Motor neuron (in vitro differentiated cells): ENCODE measurements around the gene RASL10A. TPM values are rescaled to one million over a fixed set of nuclear protein-coding genes. Genes with fewer than 3 reads are reported as not detected.

Experiments
- ATAC-seq, 8 experiments: fragments of 200-7000 bp; cut with Tn5 transposase; replicated peaks in 6 of 8; 2 replicates each; pipeline ENCODE4 v1.8.0; 2021; ENCODE audit warnings: mild to moderate bottlenecking in 8 of 8, moderate library complexity in 8 of 8
- H3K27ac ChIP-seq, 2 donors: fragments of 250-450 bp; sonication (Bioruptor Pico); 2 replicates each; pipeline ENCODE4 v1.9.0; 2021; ENCODE audit warnings: antibody characterized with exemption in 2 of 2, mild to moderate bottlenecking in 2 of 2, moderate library complexity in 1 of 2
- H3K4me1 ChIP-seq, 2 donors: fragments of 250-450 bp; sonication (Bioruptor Pico); replicated peaks in 1 of 2; 2 replicates each; pipeline ENCODE4 v1.6.1; 2021; ENCODE audit warnings: antibody characterized with exemption in 2 of 2, mild to moderate bottlenecking in 2 of 2, moderate library complexity in 1 of 2
- H3K4me3 ChIP-seq, 5 donors: fragments of 250-450 bp; sonication (Bioruptor Pico); 2 replicates each; pipeline ENCODE4 v1.9.0; 2021; ENCODE audit warnings: antibody characterized with exemption in 5 of 5, mild to moderate bottlenecking in 5 of 5, moderate library complexity in 4 of 5
- WGBS, 10 experiments: fragments of 450-650 bp; shearing (Covaris generic); methylation state at CpG; one replicate each; pipeline ENCODE4 v1.0.0; 2022; 5-methylcytosine and 5-hydroxymethylcytosine counted together
- in situ Hi-C, 9 experiments: fragments of 400-800 bp; cut with MboI; loops; one replicate each; pipeline ENCODE4 v1.15.0; 2021; ENCODE audit warnings: low sequenced_read_pairs in 9 of 9, low pct_unique_long_range_greater_than_20kb in 2 of 9; ENCODE audit not compliant: unreplicated experiment in 9 of 9
- total RNA-seq, 8 experiments: library from RNA; unstranded; fragments of 300-600 nt; gene quantifications; 2 replicates each; pipeline versions ENCODE4 v1.2.3 to v1.2.4, GENCODE V29; 2022

RASL10A gene
- total RNA-seq, 8 experiments from 2014 or later = 0.05 to 4.7 (median 0.34) TPM; not detected in 2

- in situ Hi-C loops = no loop called here
- 0 to 81% (median 68%) methylated on average over 1 to 10 of the region's 13 CpGs; no CpG with 5 or more reads in 6 of the 10 experiments for WGBS, 10 experiments
- no peak overlapping the region for H3K27ac ChIP-seq
These were observed 12.6 kb downstream of the RASL10A start for GRCh38 chr22:29302681-29303465.

GRCh38 chr22:29302402-29302680 lies 13.2 kb downstream of the RASL10A start:
- 60 to 100% (median 80%) methylated on average over 1 to 2 of the region's 2 CpGs; no CpG with 5 or more reads in 7 of the 10 experiments for WGBS, 10 experiments
- no peak overlapping the region for H3K27ac ChIP-seq
- H3K4me3 ChIP-seq = no peak overlapping the region
- in situ Hi-C loops = no loop called here
- no peak for ATAC-seq
- no peaks in the 10 kb centered on the region for H3K4me1 ChIP-seq

More at GRCh38 chr22:29302681-29303465, 12.6 kb downstream of the RASL10A start:
- Histone ChIP-seq H3K4me3 (no peak overlapping the region), H3K4me1 (no peaks in the 10 kb centered on the region)
- ATAC-seq = peak in 1 of 8 experiments; percentile 4

- in situ Hi-C loops = no loop called here
- Histone ChIP-seq H3K27ac (no peak overlapping the region), H3K4me1 (no peaks in the 10 kb centered on the region), H3K4me3 (no peak overlapping the region)
- WGBS, 10 experiments = 40 to 100% (median 89%) methylated on average over 1 to 11 of the region's 17 CpGs; no CpG with 5 or more reads in 3 of the 10 experiments
- peak in 1 of 8 experiments; percentile 1 for ATAC-seq
These were observed 13.6 kb downstream of the RASL10A start for GRCh38 chr22:29301716-29302401.

GRCh38 chr22:29300807-29301601 lies 14.5 kb downstream of the RASL10A start:
- peak in 2 of 8 experiments; percentile 3 to 11 for ATAC-seq
- H3K27ac ChIP-seq = no peak overlapping the region
- no peak overlapping the region for H3K4me3 ChIP-seq
- in situ Hi-C loops = no loop called here
- WGBS, 10 experiments = 60 to 100% (median 87%) methylated on average over 1 to 4 of the region's 10 CpGs; no CpG with 5 or more reads in 3 of the 10 experiments
- no peaks in the 10 kb centered on the region for H3K4me1 ChIP-seq

GRCh38 chr22:29300467-29300806 lies 15.1 kb downstream of the RASL10A start:
- WGBS, 10 experiments = 13 to 90% (median 81%) methylated on average over 1 to 3 of the region's 4 CpGs; no CpG with 5 or more reads in 4 of the 10 experiments
- H3K4me1 ChIP-seq = no peaks in the 10 kb centered on the region
- H3K27ac ChIP-seq = no peak overlapping the region
- no peak for ATAC-seq
- in situ Hi-C loops = no loop called here
- H3K4me3 ChIP-seq = no peak overlapping the region

GRCh38 chr22:29299136-29299900 lies 16.2 kb downstream of the RASL10A start:
- Histone ChIP-seq H3K4me3 (no peak overlapping the region), H3K4me1 (no peaks in the 10 kb centered on the region), H3K27ac (no peak overlapping the region)
- 80 to 100% (median 95%) methylated on average over 1 to 17 of the region's 19 CpGs; no CpG with 5 or more reads in 4 of the 10 experiments for WGBS, 10 experiments
- no peak for ATAC-seq
- in situ Hi-C loops = no loop called here

GRCh38 chr22:29298641-29299040 lies 16.9 kb downstream of the RASL10A start:
- H3K27ac ChIP-seq = no peak overlapping the region
- WGBS, 10 experiments = 69 to 91% (median 82%) methylated on average over 1 to 6 of the region's 8 CpGs; no CpG with 5 or more reads in 6 of the 10 experiments
- no peaks in the 10 kb centered on the region for H3K4me1 ChIP-seq
- ATAC-seq = no peak
- in situ Hi-C loops = no loop called here
- H3K4me3 ChIP-seq = no peak overlapping the region

- Histone ChIP-seq H3K4me1 (no peaks in the 10 kb centered on the region), H3K27ac (no peak overlapping the region), H3K4me3 (no peak overlapping the region)
- in situ Hi-C loops = no loop called here
- no peak for ATAC-seq
These were observed 23.1 kb downstream of the RASL10A start for GRCh38 chr22:29292379-29292778.

- ATAC-seq = no peak
- Histone ChIP-seq H3K4me1 (no peaks in the 10 kb centered on the region), H3K4me3 (no peak overlapping the region), H3K27ac (no peak overlapping the region)
- in situ Hi-C loops = no loop called here
- 70 to 96% (median 84%) methylated on average over 1 to 7 of the region's 7 CpGs; no CpG with 5 or more reads in 2 of the 10 experiments for WGBS, 10 experiments
These were observed 24.3 kb downstream of the RASL10A start for GRCh38 chr22:29291215-29291614.

- Histone ChIP-seq H3K4me1 (no peaks in the 10 kb centered on the region), H3K4me3 (no peak overlapping the region), H3K27ac (no peak overlapping the region)
- ATAC-seq = no peak
- WGBS, 10 experiments = 42 to 100% (median 77%) methylated on average over 2 to 5 of the region's 5 CpGs; no CpG with 5 or more reads in 1 of the 10 experiments
- in situ Hi-C loops = no loop called here
These were observed 25.4 kb downstream of the RASL10A start for GRCh38 chr22:29290061-29290460.

- in situ Hi-C loops = no loop called here
These were observed 26.7 kb downstream of the RASL10A start for GRCh38 chr22:29288837-29289236.

GRCh38 chr22:29284196-29284595 lies 31.3 kb downstream of the RASL10A start:
- H3K27ac ChIP-seq = no peak overlapping the region
- in situ Hi-C loops = no loop called here

More at GRCh38 chr22:29288837-29289236, 26.7 kb downstream of the RASL10A start:
- ATAC-seq = no peak
- WGBS, 10 experiments = 28 to 95% (median 80%) methylated on average over 1 to 2 of the region's 2 CpGs; no CpG with 5 or more reads in 1 of the 10 experiments
- H3K27ac ChIP-seq = no peak overlapping the region
- no peaks in the 10 kb centered on the region for H3K4me1 ChIP-seq
- no peak overlapping the region for H3K4me3 ChIP-seq

More at GRCh38 chr22:29284196-29284595, 31.3 kb downstream of the RASL10A start:
- no peak for ATAC-seq
- no peaks in the 10 kb centered on the region for H3K4me1 ChIP-seq
- H3K4me3 ChIP-seq = no peak overlapping the region
- WGBS, 10 experiments = 83 to 100% (median 98%) methylated on average over 1 to 3 of the region's 3 CpGs; no CpG with 5 or more reads in 4 of the 10 experiments
